ENCODE measurements around the gene MTO1.
"Not testable (repeated sequence)": the region's sequence is repeated elsewhere in the genome, so short reads cannot be mapped to it uniquely, and the experiment has no call there.

MTO1 gene

GRCh38 chr6:73532293-73532692 lies 70.8 kb downstream of the MTO1 start:
- no peak for DNase-seq

GRCh38 chr6:73534628-73535027 lies 73.1 kb downstream of the MTO1 start:
- DNase-seq: no peak

GRCh38 chr6:73537677-73538076 lies 76.1 kb downstream of the MTO1 start:
- no peak for DNase-seq

GRCh38 chr6:73538116-73538779 lies 76.7 kb downstream of the MTO1 start:
- no peak for DNase-seq

GRCh38 chr6:73542481-73542880 lies 80.9 kb downstream of the MTO1 start:
- not testable (repeated sequence) for DNase-seq

- DNase-seq: no peak
Measured at GRCh38 chr6:73542891-73543290, 81.4 kb downstream of the MTO1 start.

- no peak for DNase-seq
Measured at GRCh38 chr6:73547036-73547435, 85.5 kb downstream of the MTO1 start.

GRCh38 chr6:73548458-73549446 lies 87.2 kb downstream of the MTO1 start:
- DNase-seq: no peak

GRCh38 chr6:73551115-73551514 lies 89.6 kb downstream of the MTO1 start:
- DNase-seq: not testable (repeated sequence)

GRCh38 chr6:73555380-73555949 lies 93.9 kb downstream of the MTO1 start:
- not testable (repeated sequence) for DNase-seq

- DNase-seq: no peak
Measured at GRCh38 chr6:73556836-73557235, 95.3 kb downstream of the MTO1 start.
